GM19468 (cell line): ENCODE measurements around the gene TESPA1.
"Not testable (repeated sequence)": the region's sequence is repeated elsewhere in the genome, so short reads cannot be mapped to it uniquely, and the experiment has no call there.

Experiments
- ATAC-seq: cut with Tn5 transposase; IDR thresholded peaks from one replicate; pipeline ENCODE4 v1.9.1; 2021; ENCODE audit warnings: mild to moderate bottlenecking, moderate library complexity, moderate number of reproducible peaks; ENCODE audit not compliant: unreplicated experiment; ENCODE audit errors: extremely low read depth

Gene TESPA1

DNA sequence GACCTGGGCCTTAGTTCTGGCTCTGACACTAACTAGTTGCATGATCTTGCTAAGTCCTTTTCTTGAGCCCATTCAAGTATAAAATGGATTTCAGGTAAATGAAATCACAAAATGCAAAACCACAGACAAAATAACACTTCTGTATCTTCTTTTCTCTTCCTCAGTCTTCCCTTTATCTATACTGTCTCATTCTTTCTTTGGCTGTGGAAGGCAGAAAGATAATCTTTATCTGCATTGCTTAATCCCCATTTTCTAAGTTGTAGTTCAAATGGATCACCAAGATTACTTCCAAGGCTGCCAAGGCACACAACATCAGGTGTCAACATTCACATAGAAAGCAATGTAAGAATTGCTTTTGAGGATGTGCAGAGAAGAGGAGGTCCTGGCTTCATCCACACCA is 30.3 kb downstream of the TESPA1 start:
- ATAC-seq = no peak

DNA sequence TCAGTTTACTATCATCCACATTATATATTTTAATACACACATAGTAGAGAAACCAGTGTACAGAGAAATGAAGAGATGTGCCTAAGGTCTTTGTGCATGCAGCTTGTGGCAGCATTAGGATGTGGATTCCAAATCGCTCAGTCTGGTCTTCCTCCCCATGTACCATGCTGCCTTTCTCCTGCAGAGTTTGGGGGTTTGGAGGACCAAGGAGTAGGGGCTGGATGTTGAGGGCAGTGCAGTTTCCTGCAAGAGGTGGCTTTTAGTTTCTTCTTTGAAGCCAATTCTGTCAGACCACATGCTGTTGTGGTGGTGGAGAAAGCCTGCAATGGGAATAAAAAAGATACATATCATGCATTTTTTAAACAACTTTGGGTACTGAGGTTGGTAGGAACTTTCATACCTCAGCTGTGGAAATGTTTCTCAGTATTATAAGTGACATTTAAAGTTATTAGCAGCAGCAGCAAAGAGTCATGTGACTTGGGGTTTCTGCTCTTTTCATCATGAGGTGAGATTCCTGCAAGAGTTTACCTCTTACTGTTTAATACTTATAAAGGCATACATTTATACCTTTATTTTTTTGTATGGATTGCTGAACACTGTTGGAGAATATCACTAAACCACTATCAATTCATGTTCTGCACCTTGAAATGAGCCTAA is 34.4 kb downstream of the TESPA1 start:
- ATAC-seq = no peak

DNA sequence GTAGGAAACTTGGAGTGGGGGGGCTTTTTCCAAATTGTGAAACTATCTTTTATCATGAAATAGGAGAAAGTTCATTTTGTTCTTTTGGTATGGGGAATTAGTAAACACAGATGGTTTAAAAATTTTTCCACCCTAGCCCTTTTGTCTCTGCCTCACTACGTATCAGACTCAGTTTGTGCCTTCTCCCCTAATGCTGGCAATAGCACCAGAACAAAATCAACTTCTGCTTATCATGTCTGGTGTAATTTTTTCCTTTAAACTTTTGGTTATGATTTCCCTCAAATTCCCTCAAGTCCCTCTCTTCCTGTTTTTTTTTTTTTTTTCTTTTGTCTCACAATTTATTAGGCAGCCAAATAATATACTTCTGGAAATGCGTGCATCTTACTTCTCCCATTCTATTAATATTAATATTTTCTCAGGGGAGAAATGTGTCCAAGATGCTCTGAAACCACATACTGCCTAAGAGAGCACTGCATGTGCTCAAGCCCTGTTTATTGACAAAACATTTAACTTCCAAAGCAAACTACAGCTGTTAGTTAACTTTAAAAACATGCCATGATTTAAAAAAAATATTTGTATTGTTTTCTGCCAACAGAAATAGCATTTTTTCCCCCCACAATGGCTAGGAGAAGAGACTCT is 35.4 kb downstream of the TESPA1 start:
- no peak for ATAC-seq

DNA sequence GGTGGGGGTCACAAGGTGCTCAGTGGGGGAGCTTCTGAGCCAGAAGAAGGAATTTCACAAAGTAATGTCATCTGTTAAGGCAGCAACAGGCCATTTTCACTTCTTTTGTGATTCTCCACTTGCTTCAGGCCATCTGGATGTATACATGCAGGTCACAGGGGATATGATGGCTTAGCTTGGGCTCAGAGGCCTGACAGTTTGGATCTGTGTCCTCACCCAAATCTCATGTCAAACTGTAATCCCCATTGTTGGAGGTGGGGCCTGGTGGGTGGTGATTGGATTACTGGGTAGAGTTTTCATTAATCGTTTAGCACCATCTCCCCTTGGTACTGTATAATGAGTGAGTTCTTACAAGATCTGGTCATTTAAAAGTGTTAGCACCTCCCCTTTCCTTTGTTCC is 36.4 kb downstream of the TESPA1 start:
- no peak for ATAC-seq

DNA sequence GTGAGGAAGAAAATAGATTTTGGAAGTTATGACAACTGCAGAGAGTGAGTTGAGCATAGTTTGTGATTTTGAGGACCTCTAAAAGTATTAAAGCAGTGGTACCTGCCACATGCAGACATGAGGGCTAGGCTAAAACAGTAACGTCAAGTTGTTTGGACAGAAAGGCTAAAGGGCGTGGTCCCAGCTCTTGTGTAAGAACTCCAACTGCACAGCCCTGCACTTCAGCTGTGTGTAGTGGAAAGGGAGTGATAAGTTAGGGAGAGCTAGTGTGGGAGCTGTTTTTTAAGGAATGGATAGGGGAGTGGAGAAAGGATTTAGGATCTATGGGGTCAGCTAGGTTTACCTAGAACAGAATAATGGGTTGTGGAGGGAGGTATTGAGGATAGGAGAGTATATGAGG is 39.5 kb downstream of the TESPA1 start:
- no peak for ATAC-seq

DNA sequence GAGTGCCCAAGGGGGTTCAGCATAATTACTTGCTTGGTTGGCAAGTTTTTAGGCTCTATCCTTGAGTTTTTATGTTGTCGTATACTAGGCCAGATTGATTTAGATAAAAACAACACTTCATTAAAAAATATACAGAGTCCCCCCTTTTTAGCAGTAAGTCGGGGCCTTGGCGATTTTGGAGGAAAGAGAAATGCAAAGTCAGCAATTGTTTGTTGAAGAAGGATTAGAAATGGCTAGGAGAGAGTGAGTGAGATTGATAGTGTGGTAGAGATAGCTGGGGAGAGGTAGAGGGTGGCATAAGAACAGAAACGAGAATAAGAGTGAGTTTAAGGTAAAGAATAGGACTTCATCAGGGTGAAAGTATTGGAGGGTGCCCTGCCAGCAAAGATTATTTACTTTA is 41.3 kb downstream of the TESPA1 start:
- not testable (repeated sequence) for ATAC-seq

DNA sequence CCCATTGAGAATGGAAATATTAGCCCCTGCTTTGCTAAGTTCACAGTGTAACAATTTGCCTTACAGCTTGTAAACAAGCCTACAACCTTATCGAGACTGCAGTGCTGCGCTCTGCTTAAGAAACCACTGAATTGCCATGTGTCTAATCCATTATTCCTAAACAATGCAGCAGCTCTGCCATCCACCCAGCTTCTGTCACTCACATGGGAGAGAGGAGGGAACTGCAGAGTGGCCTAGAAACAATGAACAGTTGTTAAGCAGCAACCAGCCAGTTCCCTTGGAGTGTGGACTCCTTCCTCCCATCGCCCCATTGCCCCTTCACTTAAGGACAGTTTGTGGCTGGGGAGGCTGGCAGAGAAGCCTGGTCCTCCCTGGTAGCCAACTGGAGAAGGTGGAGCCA is 42.9 kb downstream of the TESPA1 start:
- no peak for ATAC-seq

DNA sequence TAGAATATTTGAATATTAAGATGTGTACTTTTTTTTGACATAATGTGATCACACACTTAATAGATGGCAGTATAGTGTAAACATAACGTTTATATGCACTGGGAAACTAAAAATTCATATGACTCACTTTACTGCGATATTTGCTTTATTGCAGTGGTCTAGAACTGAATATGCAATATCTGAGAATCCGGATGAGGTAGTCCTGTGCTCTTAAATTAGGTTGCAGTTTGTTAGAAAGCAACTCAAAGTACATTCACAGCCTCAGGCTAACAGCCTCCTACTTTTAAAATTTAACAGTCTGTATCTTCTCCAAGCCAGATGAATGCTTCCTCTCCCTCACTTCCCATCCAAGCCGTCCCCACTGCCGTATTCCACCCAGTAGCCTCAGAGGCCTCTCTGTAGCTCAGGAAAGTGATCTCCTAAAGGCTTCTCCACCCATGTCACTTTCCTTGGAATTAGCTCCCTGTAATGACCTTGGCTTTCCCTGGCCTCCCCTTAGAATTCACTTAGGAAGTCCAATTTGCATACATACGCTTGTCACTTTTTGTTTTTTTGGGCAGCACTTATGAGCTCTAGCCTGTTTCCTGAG is 43.7 kb downstream of the TESPA1 start:
- no peak for ATAC-seq

DNA sequence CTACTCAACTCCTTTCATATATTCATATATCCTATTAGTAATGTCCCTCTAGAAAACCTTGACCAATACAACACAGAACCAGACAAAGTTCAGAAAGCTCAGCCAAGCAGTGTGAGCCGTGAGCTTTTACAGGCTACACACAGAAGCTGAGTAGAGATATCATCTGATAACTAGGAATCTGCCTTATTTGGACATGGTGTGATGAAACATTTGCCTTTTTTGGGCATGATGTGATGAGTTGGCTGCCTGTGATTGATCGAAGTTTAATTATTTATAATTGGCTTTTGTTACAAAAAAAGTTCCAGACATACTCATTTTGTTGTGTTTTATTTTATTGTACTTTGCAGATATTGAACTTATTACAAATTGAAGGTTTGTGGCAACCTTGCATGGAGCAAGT is 46.6 kb downstream of the TESPA1 start:
- ATAC-seq = no peak

DNA sequence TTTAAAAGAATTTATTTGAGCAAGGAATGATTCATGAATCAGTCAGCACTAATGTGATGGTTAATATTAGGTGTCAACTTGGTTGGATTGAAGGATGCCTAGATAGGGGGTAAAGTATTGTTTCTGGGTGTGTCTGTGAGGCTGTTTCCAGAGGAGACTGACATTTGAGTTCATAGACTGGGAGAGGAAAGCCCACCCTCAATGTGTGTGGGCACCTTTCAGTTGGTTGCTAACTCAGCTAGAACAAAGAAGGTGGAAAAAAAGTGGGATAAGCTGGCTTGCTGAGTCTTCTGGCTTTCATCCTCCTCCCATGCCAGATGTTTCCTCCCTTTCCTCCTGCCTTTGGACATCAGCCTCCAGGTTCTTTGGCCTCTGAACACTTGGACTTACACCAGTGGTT is 47.2 kb downstream of the TESPA1 start:
- no peak for ATAC-seq

DNA sequence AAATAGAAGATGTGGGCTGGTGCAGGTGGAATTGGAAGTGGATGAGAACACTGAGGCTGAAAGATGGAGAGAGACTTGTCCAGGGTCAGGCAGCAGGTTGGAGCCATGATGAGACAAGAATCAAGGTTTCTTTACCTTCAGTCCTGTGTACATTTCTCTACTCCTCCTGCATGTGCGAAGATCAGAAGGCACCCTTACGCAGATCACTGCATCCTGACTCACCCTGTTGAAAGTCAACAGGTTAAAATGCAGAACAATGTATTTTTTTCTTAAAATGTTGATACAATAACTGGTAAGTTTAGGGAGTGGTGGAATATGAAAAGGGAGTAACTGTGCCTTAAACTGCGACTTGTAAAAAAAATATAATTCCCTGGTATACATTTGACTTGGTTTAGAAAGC is 47.8 kb downstream of the TESPA1 start:
- ATAC-seq = no peak

DNA sequence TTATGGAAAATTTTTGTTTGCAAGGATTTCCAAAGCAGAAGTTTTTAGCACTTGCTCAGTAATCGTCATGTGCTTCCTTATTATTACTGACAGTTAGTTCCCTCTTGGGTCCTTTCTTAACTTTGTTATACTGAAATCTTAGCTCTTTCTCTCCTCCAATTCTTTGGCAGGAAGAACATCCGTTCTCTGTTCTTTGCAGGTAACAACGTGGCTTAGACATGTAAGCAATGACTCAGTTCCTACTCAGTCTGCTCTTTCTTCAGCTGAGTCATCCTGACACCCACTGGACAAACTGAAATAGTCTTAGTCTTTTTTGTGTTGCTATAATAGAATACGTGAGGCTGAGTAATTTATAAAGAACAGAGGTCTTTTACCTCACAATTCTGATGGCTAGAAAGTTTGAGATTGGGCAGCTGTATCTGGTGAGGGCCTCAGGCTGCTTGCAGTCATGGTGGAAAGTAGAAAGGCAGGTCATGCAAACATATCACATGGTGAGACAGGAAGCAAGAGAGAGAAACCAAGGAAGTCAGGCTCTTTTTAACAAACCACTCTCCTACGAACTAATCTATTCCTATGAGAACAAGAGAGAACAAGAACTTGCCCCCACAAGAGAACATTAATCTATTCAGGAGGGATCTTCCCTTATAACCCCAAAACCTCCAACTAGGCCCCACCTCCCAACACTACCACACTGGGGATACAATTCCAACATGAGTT is 49.2 kb downstream of the TESPA1 start:
- peak; percentile 88 for ATAC-seq

DNA sequence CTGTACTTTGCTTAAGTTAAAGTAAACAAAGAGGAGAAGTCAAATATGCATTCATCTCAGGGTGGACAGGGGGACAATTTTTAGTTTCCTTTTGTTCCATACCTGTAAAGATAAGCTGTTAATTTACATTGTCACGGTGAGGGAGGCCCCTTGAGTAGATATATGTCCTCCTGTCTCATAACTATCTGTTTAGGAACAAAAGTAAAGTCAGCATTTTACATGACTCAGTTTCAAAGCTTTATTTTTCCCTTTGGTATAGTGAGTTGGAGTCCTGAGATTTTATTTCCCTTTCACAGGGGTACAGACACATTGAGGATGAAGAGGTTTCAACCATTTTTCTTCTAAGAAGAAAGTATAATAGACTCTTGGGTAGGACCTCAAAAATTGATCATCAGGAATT is 50.1 kb downstream of the TESPA1 start:
- no peak for ATAC-seq

DNA sequence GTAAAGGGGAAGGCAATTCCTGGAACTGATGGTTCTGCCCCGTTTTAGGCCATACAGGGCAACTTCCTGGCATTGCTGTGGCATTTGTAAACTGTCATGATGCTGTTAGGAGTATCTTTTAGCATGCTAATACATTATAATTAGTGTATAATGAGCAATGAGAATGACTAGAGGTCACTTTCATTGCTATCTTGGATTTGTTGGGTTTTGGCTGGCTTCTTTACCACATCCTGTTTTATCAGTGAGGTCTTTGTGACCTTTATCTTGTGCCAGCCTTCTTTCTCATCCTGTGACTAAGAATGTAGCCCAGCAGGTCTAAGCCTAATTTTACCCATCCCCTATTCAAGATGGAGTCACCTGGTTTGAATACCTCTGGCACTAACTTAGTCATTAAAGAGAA is 51.2 kb downstream of the TESPA1 start:
- ATAC-seq = no peak

DNA sequence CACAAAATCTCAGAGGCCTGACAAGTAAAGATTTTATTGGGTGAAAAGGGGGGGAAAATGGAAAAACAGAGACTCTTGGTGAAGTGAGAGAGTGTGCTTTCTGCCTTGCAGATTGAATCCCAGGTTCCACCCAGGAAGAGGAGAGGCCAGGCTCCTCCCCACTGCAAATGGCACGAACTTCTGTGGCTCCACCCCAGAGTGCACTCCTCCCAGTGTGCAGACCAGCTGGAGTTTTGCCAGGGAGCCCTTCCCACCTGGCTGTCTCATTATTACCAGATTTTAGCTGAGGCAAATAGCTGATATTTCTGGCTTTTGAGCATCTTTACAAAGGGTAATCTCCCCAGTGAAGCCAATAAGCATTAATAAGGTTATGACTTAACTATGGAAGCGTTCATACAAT is 51.9 kb downstream of the TESPA1 start:
- no peak for ATAC-seq

DNA sequence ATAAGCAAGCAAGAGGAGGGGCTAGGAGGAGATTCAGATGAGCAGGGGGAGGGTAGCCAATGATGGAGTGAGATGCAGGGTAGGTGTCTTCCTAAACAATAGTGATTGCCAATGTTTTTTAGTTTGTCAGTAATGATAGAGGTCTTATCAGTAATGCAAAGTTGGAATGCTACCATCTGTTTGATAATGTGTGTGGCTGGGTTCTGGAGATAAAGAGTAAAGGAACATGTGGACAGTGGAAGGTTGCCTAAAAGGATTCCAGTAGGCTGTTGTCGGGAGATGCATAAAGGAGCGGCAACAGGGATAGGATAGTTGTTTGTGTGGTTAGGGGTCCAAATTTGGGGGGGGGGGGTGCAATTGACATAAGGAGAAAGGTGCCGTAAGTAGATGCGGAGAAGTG is 52.5 kb downstream of the TESPA1 start:
- ATAC-seq = no peak

DNA sequence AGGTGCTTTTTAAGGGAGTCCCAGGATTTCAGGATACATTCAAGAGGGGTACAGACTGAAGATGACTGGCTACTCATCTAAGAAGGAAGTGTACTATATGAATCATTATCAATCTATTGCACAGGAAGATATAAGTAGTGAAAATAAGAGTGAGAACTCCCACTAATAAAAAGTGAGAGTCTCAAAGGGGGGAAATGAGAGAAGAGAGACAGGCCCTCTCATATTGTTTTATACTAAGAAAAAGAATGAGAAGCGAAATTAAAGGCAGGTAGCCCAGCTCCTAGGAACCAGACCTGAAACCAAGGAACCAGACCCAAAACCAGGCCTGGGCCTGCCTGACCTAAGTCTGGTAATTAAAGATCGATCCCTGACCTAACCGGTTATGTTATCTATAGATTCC is 54.6 kb downstream of the TESPA1 start:
- no peak for ATAC-seq

DNA sequence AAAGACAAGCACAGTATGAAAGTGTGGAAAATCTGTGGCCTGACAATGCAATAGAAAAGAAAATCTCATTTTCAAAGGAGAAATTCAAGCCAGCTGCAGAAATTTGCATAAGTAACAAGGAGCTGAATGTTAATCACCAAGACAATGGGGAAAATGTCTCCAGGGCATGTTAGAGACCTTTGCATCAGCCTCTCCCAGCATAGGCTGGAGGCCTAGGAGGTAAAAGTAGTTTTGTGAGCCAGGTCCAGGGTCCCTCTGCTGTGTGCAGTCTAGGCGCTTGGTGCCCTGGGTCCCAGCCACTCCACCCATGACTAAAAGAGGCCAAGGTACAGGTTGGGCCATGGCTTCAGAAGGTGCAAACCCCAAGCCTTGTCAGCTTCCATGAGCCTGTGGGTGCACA is 58.3 kb downstream of the TESPA1 start:
- ATAC-seq = no peak

DNA sequence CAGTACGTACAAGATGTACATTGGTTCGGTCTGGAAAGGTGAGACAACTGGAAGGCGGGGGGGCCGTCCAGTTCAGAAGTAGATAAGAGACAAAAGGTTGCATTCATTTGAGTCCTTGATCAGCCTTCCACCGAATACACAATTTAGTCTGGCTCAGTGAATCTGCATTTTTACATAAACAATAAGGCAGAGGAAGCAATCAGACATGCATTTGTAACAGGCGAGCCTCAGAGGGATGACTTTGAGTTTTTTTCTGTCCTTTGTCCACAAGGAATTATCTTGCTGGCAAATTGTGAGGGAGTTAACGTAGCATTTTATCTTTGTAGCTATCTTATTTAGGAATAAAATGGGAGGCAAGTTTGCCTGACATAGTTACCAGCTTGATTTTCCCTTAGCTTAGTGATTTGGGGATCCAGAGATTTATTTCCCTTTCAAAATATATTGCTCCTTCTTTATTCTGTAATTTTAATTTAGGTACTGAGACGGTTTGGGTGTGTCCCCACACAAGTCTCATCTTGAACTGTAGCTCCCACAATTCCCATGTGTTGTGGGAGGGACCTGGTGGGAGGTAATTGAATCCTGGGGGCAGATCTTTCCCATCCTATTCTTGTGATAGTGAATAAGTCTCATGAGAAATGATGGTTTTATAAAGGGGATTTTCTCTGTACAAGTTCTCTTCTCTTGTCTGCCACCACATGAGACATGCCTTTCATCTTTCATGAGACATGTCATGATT is 59.4 kb downstream of the TESPA1 start:
- no peak for ATAC-seq

DNA sequence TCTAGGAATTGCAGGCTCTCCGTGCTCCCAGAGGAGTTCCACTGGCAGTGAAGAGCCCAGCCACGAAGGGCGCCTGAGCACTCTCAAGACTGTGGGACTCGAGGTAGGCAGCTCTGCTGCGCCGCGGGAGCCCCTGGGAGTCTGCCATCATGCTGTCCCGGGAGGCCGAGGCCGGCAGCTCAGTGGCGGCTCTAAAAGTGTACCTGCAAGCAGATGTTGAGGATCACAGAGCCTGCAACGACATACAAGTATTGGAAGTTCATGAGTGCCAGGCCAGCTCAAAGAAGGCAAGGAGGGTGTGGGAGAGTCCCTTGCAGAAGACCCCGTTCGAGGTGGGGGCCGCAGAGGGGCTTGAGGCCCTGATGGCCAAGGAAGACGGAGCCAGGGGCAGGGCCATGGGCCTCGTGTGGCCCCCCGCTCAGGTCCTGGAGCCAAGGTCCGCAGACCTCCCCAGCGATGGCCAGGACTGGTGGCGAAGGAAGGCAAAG is 67.5 kb downstream of the TESPA1 start:
- ATAC-seq = no peak
